GM12878 (cell line): Measurements from ENCODE around the gene EXOSC1. TPM values are rescaled to one million over a fixed set of nuclear protein-coding genes. Genes with fewer than 3 reads are reported as not detected.
A peak's percentile ranks its signal among the peaks of the same experiment; 100 is the strongest.

Experiments
- ATAC-seq: fragments of 200-7000 bp; cut with Tn5 transposase; 3 replicates; pipeline ENCODE4 v1.9.1; 2020; ENCODE audit warnings: mild to moderate bottlenecking, moderate library complexity
- Bru-seq: library from RNA; stranded (reverse); fragments of 400-500 nt; gene quantifications from one replicate; lab custom pipeline; 2021; lab: Mats Ljungman, UMichigan
- BruChase-seq, 2 experiments: library from RNA; stranded (reverse); fragments of 400-500 nt; gene quantifications; one replicate each; lab custom pipeline; 2021; lab: Mats Ljungman, UMichigan
- BruUV-seq: library from RNA; stranded (reverse); fragments of 400-500 nt; replicated peaks from 2 replicates; lab custom pipeline; 2021; lab: Mats Ljungman, UMichigan
- CTCF ChIA-PET: fragments of 300-600 bp; sonication (Branson Sonifier 250); formaldehyde crosslinking; extraction: SDS; loops from one replicate; lab custom pipeline; 2021; ENCODE audit warnings: inconsistent platforms; lab: Yijun Ruan, JAX
- POLR2A ChIA-PET: fragments of 350-600 bp; formaldehyde crosslinking; extraction: SDS; loops from one replicate; lab custom pipeline; 2021; ENCODE audit warnings: inconsistent platforms; lab: Charles Lee
- RAD21 ChIA-PET: fragments of 300-600 bp; sonication (Branson Sonifier 250); formaldehyde crosslinking; loops from one replicate; lab custom pipeline; 2023; ENCODE audit warnings: antibody characterized with exemption; ENCODE audit not compliant: unreplicated experiment; lab: Charles Lee
- SMC1A ChIA-PET: fragments of 300-600 bp; sonication (Branson Sonifier 250); formaldehyde crosslinking; loops from one replicate; lab custom pipeline; 2023; ENCODE audit not compliant: unreplicated experiment, uncharacterized antibody; lab: Charles Lee
- DNase-seq: peaks from one replicate; pipeline ENCODE4 v3.0.0-alpha.2; 2011; ENCODE audit warnings: low read depth, low spot score
- FAIRE-seq: peaks from 3 replicates; lab custom pipeline; 2011; peaks lifted over from hg19 to GRCh38; lab: Jason Lieb, UNC
- H2AFZ ChIP-seq: 2 replicates; pipeline ENCODE4 v1.6.0; 2011; ENCODE audit warnings: low read depth, low read length, control low read depth; ENCODE audit not compliant: control insufficient read depth
- H3K27ac ChIP-seq: 2 replicates; pipeline ENCODE4 v1.5.1; 2011; ENCODE audit warnings: control low read depth; ENCODE audit not compliant: control insufficient read depth, insufficient read depth
- H3K27me3 ChIP-seq, 2 experiments: replicated peaks in 1 of 2; 2 replicates each; pipeline versions ENCODE4 v1.6.0 to v1.6.1; 2011; ENCODE audit warnings: low read length in 1 of 2; ENCODE audit not compliant: control insufficient read depth in 2 of 2, insufficient read depth in 2 of 2
- H3K36me3 ChIP-seq, 2 experiments: 2 replicates each; pipeline ENCODE4 v1.5.1; 2011; ENCODE audit warnings: low read length in 1 of 2; ENCODE audit not compliant: control insufficient read depth in 2 of 2, insufficient read depth in 2 of 2
- H3K4me1 ChIP-seq: 2 replicates; pipeline ENCODE4 v1.6.1; 2011; ENCODE audit warnings: mild to moderate bottlenecking, low read length, moderate library complexity, mixed read lengths; ENCODE audit not compliant: control insufficient read depth, insufficient read depth
- H3K4me2 ChIP-seq: 2 replicates; pipeline ENCODE4 v1.6.0; 2011; ENCODE audit warnings: control low read depth; ENCODE audit not compliant: control insufficient read depth, insufficient read depth
- H3K4me3 ChIP-seq: fragments of 200-600 bp; sonication (generic); 2 replicates; pipeline ENCODE4 v1.5.1; 2016
- H3K79me2 ChIP-seq: 2 replicates; pipeline ENCODE4 v1.6.0; 2011; ENCODE audit warnings: low read length; ENCODE audit not compliant: control insufficient read depth, insufficient read depth
- H3K9ac ChIP-seq: 2 replicates; pipeline ENCODE4 v1.8.0; 2011; ENCODE audit warnings: low read length, control low read depth, mixed read lengths; ENCODE audit not compliant: control insufficient read depth, insufficient read depth
- H3K9me3 ChIP-seq: replicated peaks from 3 replicates; pipeline ENCODE4 v1.5.1; 2011; ENCODE audit warnings: mild to moderate bottlenecking, low read length; ENCODE audit not compliant: control insufficient read depth, insufficient read depth
- H4K20me1 ChIP-seq: 2 replicates; pipeline ENCODE4 v1.6.0; 2011; ENCODE audit not compliant: control insufficient read depth, insufficient read depth
- BHLHE40 ChIP-seq, 2 experiments: fragments of 450-650 bp in 1 of 2; IDR thresholded peaks; 2 replicates each; pipeline ENCODE4 v1.6.1; 2011 to 2017; ENCODE audit warnings: low read depth in 2 of 2, borderline replicate concordance in 1 of 2, improper control_type of control experiment in 1 of 2, low read length in 1 of 2, mild to moderate bottlenecking in 1 of 2
- EGR1 ChIP-seq, 2 experiments: IDR thresholded peaks; 1 replicate in 1 of 2; 2 replicates in 1 of 2; pipeline ENCODE4 v1.6.1; 2011 to 2012; ENCODE audit warnings: low read depth in 2 of 2, low read length in 2 of 2, borderline replicate concordance in 1 of 2, mild to moderate bottlenecking in 1 of 2, moderate library complexity in 1 of 2
- GABPA ChIP-seq: IDR thresholded peaks from 2 replicates; pipeline ENCODE4 v1.6.1; 2014; ENCODE audit warnings: antibody characterized with exemption, low read depth, mild to moderate bottlenecking, inconsistent platforms
- IRF4 ChIP-seq: IDR thresholded peaks from 2 replicates; pipeline ENCODE4 v1.6.1; 2011; ENCODE audit warnings: low read depth, low read length
- NRF1 ChIP-seq: conservative IDR thresholded peaks from 2 replicates; pipeline ENCODE4 v1.6.1; 2011; ENCODE audit warnings: mild to moderate bottlenecking, low read depth, low read length, improper control_type of control experiment
- POLR2AphosphoS5 ChIP-seq: IDR thresholded peaks from 2 replicates; pipeline ENCODE4 v1.6.1; 2011; ENCODE audit warnings: mild to moderate bottlenecking, low read length, inconsistent platforms
- POU2F2 ChIP-seq: IDR thresholded peaks from 3 replicates; pipeline ENCODE4 v1.6.1; 2011; ENCODE audit warnings: low read depth, mild to moderate bottlenecking, low read length, borderline replicate concordance
- RAD51 ChIP-seq: fragments of 450-650 bp; IDR thresholded peaks from 2 replicates; pipeline ENCODE4 v1.6.1; 2016; ENCODE audit warnings: moderate library complexity, mild to moderate bottlenecking, inconsistent platforms
- YY1 ChIP-seq: IDR thresholded peaks from 2 replicates; pipeline ENCODE4 v1.6.1; 2011; ENCODE audit warnings: low read depth, mild to moderate bottlenecking, low read length
- WGBS: methylation state at CpG from one replicate; pipeline ENCODE4 v1.1.6; 2016; ENCODE audit warnings: low lambda C conversion rate; ENCODE audit not compliant: insufficient replicate concordance, insufficient coverage; ENCODE audit errors: missing lambda C conversion rate; 5-methylcytosine and 5-hydroxymethylcytosine counted together
- in situ Hi-C: fragments of 300-500 bp; cut with MboI; formaldehyde crosslinking; loops from 9 replicates; pipeline ENCODE4 v1.14.3; 2018; ENCODE audit warnings: mixed read lengths
- intact Hi-C: fragments of 100-400 bp; cut with micrococcal nuclease; formaldehyde crosslinking; loops from one replicate; pipeline ENCODE4 v1.14.2; 2022; ENCODE audit not compliant: unreplicated experiment
- long read RNA-seq, 2 experiments: library from polyadenylated mRNA; unstranded; transcript quantifications; one replicate each; pipeline ENCODE4 v2.0.0, GENCODE V29; 2019 to 2020
- polyA minus RNA-seq, 3 experiments: library from RNA; depleted of rRNA, polyadenylated mRNA; stranded (reverse); fragments of >200 nt; gene quantifications; 2 replicates each; pipeline ENCODE4 v1.2.3, GENCODE V29; 2011
- polyA plus RNA-seq, 11 experiments: library from polyadenylated mRNA; depleted of rRNA in 4 of 11; unstranded in 6 of 11; stranded (reverse) in 5 of 11; fragments of >200 nt; fragmentation: Nextera tagmentation in 4 of 11; fragmentation: Illumina TruSeq in 1 of 11; extraction: Ambion mirVana in 4 of 11; extraction: Trizol in 1 of 11; gene quantifications; 1 replicate in 1 of 11; 2 replicates in 10 of 11; pipeline versions ENCODE4 v1.2.1 to v1.2.3, GENCODE V29; 2011 to 2016; ENCODE audit warnings: inconsistent platforms in 2 of 11, missing spikeins in 2 of 11, low read depth in 1 of 11
- total RNA-seq, 4 experiments: library from RNA; depleted of rRNA in 3 of 4; stranded (reverse); fragments of >200 nt in 3 of 4; fragmentation: Illumina TruSeq in 1 of 4; extraction: Trizol in 1 of 4; gene quantifications; 2 replicates each; pipeline versions ENCODE4 v1.2.1 to v1.2.3, GENCODE V29; 2013 to 2021
- TF ChIP-seq, protein P1 (sequence below): fragments of 450-650 bp; IDR thresholded peaks from 2 replicates; pipeline ENCODE4 v1.6.1; 2017; ENCODE audit warnings: mild to moderate bottlenecking, low read depth, inconsistent platforms; ENCODE audit not compliant: poor library complexity, severe bottlenecking
- TF ChIP-seq, protein P2 (sequence below): IDR thresholded peaks from 2 replicates; pipeline ENCODE4 v1.6.1; 2011; ENCODE audit warnings: mild to moderate bottlenecking, low read depth, low read length, moderate library complexity; ENCODE audit not compliant: insufficient replicate concordance

The EXOSC1 gene, protein sequence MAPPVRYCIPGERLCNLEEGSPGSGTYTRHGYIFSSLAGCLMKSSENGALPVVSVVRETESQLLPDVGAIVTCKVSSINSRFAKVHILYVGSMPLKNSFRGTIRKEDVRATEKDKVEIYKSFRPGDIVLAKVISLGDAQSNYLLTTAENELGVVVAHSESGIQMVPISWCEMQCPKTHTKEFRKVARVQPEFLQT
- 32.7 and 33.1 TPM in 2 replicates for total RNA-seq (2013; cell fraction: nucleolus; rRNA removed)
- total RNA-seq (2014; rRNA removed) (63.1 and 65.8 TPM in 2 replicates), total RNA-seq (2014; rRNA removed; fragmentation: Illumina TruSeq; extraction: Trizol) (63.8 and 65.7 TPM in 2 replicates), total RNA-seq (2021) (43.4 and 50.3 TPM in 2 replicates), polyA plus RNA-seq (2011; rRNA removed) (50.8 and 53.7 TPM in 2 replicates), polyA plus RNA-seq (2014; fragmentation: Illumina TruSeq; extraction: Trizol) (80.5 and 83.4 TPM in 2 replicates), polyA plus RNA-seq (2014; fragmentation: Nextera tagmentation; extraction: Ambion mirVana) (100 to 1,000 TPM in 1 of 2 experiments, 10 to 100 TPM in 1; 88.8 to 121 TPM), polyA plus RNA-seq (2014; rRNA removed) (65.7 and 66.7 TPM in 2 replicates), polyA plus RNA-seq (2016; fragmentation: Nextera tagmentation; extraction: Ambion mirVana) (100 to 1,000 TPM; 116 to 119 TPM), polyA minus RNA-seq (2011; rRNA and poly(A)+ RNA removed) (30.1 and 31.1 TPM in 2 replicates), Bru-seq, nascent RNA (percentile 76 among the genes with signal in this experiment), BruChase-seq, experiment 1, labeled RNA remaining after a 6-hour chase (percentile 78 among the genes with signal in this experiment), BruChase-seq, experiment 2, labeled RNA remaining after a 2-hour chase (percentile 76 among the genes with signal in this experiment)
- 43.6 TPM for polyA plus RNA-seq (2011; ENCODE audit: low read depth)
- polyA plus RNA-seq (2011; cell fraction: cytosol; rRNA removed), result 56.7 and 58.7 TPM in 2 replicates
- 27.4 and 30.1 TPM in 2 replicates for polyA plus RNA-seq (2011; cell fraction: nucleus; rRNA removed)
- polyA plus RNA-seq (2012), result 44.2 and 44.4 TPM in 2 replicates
- polyA minus RNA-seq (2011; cell fraction: cytosol; rRNA and poly(A)+ RNA removed), result 6.4 and 13.6 TPM in 2 replicates
- 9.2 and 15.8 TPM in 2 replicates for polyA minus RNA-seq (2011; cell fraction: nucleus; rRNA and poly(A)+ RNA removed)
- long read RNA-seq, experiment 1, transcript EXOSC1-204 (8 exons, 923 nt), result major isoform, 26 of 33 reads
- long read RNA-seq, experiment 1, partial matches to known transcripts, result 2 of 33 reads
- long read RNA-seq, experiment 1, other reads (novel, unspliced or antisense), result 3 of 33 reads
- long read RNA-seq, experiment 2, transcript EXOSC1-211 (2 exons, 2,113 nt), result minor isoform, 15 of 137 reads
- long read RNA-seq, experiment 2, transcript EXOSC1-204 (8 exons, 923 nt), result major isoform, 105 of 137 reads
- long read RNA-seq, experiment 2, partial matches to known transcripts, result 3 of 137 reads
- long read RNA-seq, experiment 2, other reads (novel, unspliced or antisense), result 10 of 137 reads

- Histone ChIP-seq H3K4me3 (peak within 1 kb of the TSS; percentile 89), H2AFZ (peak within 1 kb of the TSS; percentile 96), H3K4me1 (peaks cover 8% of the 10 kb centered on the region), H3K9me3 (no peaks in the 10 kb centered on the region; the same call in 2 of the 3 replicates), H4K20me1 (no peaks in the 10 kb centered on the region), H3K27me3 (no peaks in the 10 kb centered on the region), H3K36me3 (peaks cover 0 to 6% of the 10 kb centered on the region in 2 experiments; a peak in 2 of 4 replicates), H3K4me2 (peak within 1 kb of the TSS; percentile 91), H3K27ac (peak within 1 kb of the TSS; percentile 53), H3K9ac (peak within 1 kb of the TSS; percentile 81), H3K79me2 (peaks cover 36% of the 10 kb centered on the region)
- DNase-seq (peak; percentile 93), ATAC-seq (peak; percentile 98), FAIRE-seq (peak; percentile 99)
- ChIA-PET SMC1A (interaction anchor here (1.2 to 3.0 kb wide), 2 partner anchors 16 to 18 kb away, joined by 3 to 12 read pairs; no protein-coding TSS in a partner anchor), RAD21 (interaction anchor here (0.7 kb wide), 1 partner anchor 45 kb away, joined by 3 read pairs; the partner anchor contains the start of gene RRP12), CTCF (interaction anchor here (0.6 to 3.6 kb wide), 3 partner anchors 19 to 718 kb away, joined by 3 to 18 read pairs (median 3); no protein-coding TSS in a partner anchor), POLR2A (interaction anchor here (0.5 to 1.2 kb wide), 3 partner anchors 18 to 71 kb away, joined by 3 to 6 read pairs (median 3); no protein-coding TSS in a partner anchor)
- intact Hi-C loops (loop anchor here (1.0 to 5.0 kb wide), 2 partner anchors 39 to 51 kb away; partner anchors contain the start of genes MMS19 and UBTD1), in situ Hi-C loops (no loop called here)
- TSS peak; percentile 81 for BruUV-seq
- under 1% methylated on average over 66 of the region's 66 CpGs for WGBS
- TF ChIP-seq POU2F2 (no peak; the same call in 2 of the 3 replicates), NRF1 (peak; percentile 89), EGR1 (IDR thresholded peaks at IDR 0.05; ENCODE audit: borderline replicate concordance in 1 of 2, low read depth in 2 of 2, low read length in 2 of 2) (peak in 1 of 2 experiments; percentile 99; a peak in 2 of 3 replicates), RAD51 (peak; percentile 60; the same call in 1 of the 2 replicates), BHLHE40 (IDR thresholded peaks at IDR 0.05; ENCODE audit: borderline replicate concordance in 1 of 2, low read depth in 2 of 2, low read length in 1 of 2) (peak in 1 of 2 experiments; percentile 48; a peak in 1 of 4 replicates), IRF4 (0 out of 2 replicates have a peak, but pooled peaks have one; percentile 30), YY1 (peak; percentile 96), POLR2AphosphoS5 (peak; percentile 84), GABPA (0 out of 2 replicates have a peak, but pooled peaks have one; percentile 28)
- TF ChIP-seq, protein P1, sequence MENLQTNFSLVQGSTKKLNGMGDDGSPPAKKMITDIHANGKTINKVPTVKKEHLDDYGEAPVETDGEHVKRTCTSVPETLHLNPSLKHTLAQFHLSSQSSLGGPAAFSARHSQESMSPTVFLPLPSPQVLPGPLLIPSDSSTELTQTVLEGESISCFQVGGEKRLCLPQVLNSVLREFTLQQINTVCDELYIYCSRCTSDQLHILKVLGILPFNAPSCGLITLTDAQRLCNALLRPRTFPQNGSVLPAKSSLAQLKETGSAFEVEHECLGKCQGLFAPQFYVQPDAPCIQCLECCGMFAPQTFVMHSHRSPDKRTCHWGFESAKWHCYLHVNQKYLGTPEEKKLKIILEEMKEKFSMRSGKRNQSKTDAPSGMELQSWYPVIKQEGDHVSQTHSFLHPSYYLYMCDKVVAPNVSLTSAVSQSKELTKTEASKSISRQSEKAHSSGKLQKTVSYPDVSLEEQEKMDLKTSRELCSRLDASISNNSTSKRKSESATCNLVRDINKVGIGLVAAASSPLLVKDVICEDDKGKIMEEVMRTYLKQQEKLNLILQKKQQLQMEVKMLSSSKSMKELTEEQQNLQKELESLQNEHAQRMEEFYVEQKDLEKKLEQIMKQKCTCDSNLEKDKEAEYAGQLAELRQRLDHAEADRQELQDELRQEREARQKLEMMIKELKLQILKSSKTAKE, result no peak
- TF ChIP-seq, protein P2, sequence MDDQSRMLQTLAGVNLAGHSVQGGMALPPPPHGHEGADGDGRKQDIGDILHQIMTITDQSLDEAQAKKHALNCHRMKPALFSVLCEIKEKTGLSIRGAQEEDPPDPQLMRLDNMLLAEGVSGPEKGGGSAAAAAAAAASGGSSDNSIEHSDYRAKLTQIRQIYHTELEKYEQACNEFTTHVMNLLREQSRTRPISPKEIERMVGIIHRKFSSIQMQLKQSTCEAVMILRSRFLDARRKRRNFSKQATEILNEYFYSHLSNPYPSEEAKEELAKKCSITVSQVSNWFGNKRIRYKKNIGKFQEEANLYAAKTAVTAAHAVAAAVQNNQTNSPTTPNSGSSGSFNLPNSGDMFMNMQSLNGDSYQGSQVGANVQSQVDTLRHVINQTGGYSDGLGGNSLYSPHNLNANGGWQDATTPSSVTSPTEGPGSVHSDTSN, result peak; percentile 2
Observed at GRCh38 chr10:97445722-97446639, at the start of gene EXOSC1, which contains the start of gene ZDHHC16. Gene EXOSC1, minus strand, starts transcription at chr10:97446006. Its CDS starts 21 bp downstream, at chr10:97445985. Gene ZDHHC16, plus strand, starts transcription at chr10:97446175. Its CDS starts 5,501 bp downstream, at chr10:97451676.
